HG03064 (cell line): ENCODE results near the gene WIZ.
"Not testable (repeated sequence)": the region's sequence is repeated elsewhere in the genome, so short reads cannot be mapped to it uniquely, and the experiment has no call there.

ENCODE experiments used
- ATAC-seq: cut with Tn5 transposase; IDR thresholded peaks from one replicate; pipeline ENCODE4 v1.9.1; 2021; ENCODE audit warnings: low read depth; ENCODE audit not compliant: unreplicated experiment

The WIZ gene

GRCh38 chr19:15417699-15418098, 32.1 kb downstream of the WIZ start:
- ATAC-seq = no peak

- ATAC-seq = no peak
Measured at GRCh38 chr19:15412832-15413231, 36.9 kb downstream of the WIZ start.

DNA sequence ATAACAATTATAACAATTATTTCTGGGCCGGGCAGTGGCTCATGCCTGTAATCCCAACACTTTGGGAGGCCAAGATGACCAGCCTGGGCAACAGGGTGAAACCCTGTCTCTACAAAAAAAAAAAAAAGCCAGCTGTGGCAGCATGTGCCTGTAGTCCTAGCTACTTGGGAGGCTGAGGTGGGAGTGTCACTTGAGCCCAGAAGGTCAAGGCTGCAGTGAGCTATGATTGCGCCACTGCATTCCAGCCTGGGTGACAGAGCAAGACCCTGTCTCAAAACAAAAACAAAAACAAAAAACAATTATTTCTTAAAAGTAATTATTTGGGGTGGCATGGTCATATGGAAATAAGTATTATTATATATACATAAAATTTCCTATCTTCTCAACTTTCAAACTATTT, 38.4 kb downstream of the WIZ start:
- not testable (repeated sequence) for ATAC-seq

- ATAC-seq = no peak
Measured at GRCh38 chr19:15404780-15405211, 45.0 kb downstream of the WIZ start.

DNA sequence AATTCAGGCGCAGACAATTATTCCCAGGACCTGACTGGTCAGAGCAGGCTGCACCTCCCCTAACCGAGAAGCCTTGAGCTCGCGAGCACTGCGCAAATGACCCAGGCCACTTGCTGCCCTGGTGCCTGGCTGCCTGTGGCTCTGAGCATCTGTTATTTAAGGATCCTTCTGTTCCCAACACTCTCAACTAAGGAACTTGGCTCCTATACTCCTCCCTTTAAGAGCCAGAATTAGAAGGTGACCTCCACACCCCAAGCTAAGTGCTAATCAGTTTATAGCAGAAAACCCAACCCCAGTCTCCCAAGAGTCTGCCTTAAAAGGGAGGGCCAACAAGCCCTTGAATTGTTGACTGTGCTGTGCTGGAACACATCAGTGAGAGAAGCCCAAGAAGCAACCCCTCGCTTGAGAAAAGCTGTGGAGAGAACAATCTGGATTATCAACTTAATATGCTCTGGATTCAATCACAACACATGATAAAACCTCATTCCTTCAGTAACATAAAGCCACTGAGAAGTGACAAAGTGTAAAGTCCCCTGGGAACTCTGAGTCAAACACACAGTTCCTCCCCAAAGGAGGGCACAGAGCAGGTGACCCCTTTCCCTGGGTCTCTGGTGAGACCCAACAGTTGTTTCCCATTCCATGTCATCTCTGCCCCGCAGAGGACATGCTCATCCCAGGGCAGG, 45.5 kb downstream of the WIZ start:
- no peak for ATAC-seq

DNA sequence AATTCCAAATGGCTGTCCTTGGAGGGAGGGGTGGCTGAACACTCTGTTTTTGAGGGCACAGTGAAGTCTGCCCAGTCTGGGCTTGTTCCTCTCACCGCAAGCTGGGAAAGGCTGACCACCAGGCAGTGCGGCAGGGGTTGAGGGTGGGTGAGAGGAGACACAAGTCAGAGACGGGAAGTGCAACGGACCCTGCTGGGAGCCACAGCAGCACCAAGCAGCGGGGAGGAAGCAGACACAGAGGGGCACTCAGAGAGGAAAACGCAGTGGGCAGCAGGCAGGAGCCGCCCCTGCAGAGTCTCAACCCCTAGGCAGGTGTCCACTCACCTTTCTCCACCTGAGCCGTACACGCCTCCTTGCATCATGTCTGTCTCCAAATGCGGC, 46.6 kb downstream of the WIZ start:
- ATAC-seq = no peak

DNA sequence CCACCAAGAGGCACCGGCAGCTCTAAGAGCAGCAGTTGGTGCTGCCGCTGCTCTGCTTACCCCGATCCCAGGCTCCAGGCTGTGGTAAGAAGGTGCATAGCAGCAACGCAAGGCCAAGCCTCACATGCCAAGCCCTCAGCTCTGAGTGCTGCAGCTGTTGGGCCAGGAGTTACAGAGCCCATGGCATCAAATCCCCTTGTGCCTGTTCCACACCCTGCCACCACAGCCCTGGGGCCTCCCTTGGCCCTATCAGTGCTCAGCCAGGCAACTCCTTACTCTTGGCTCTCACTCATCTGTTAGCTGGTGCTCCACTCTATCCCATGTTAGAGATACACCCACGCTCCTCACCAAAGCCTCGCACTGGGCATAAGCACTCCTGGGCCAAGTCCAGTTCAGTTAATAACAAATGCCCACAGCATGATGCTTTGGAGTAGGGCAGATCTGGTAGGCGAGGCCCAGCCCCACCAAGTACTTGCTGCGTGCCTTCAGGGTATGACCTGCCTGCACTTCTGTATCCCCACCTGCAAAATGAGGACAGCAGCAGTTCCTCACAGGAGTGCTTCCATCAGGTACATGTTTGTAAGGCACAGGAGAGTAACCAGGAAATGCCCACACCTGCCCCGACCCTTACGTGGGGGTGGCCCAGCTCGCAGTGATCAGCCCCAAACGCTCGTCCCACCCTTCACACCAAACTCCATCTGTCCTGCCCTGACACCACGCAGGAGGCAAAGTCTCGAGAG, 47.2 kb downstream of the WIZ start:
- ATAC-seq = no peak

- no peak for ATAC-seq
Measured at GRCh38 chr19:15401397-15401710, 48.4 kb downstream of the WIZ start.

DNA sequence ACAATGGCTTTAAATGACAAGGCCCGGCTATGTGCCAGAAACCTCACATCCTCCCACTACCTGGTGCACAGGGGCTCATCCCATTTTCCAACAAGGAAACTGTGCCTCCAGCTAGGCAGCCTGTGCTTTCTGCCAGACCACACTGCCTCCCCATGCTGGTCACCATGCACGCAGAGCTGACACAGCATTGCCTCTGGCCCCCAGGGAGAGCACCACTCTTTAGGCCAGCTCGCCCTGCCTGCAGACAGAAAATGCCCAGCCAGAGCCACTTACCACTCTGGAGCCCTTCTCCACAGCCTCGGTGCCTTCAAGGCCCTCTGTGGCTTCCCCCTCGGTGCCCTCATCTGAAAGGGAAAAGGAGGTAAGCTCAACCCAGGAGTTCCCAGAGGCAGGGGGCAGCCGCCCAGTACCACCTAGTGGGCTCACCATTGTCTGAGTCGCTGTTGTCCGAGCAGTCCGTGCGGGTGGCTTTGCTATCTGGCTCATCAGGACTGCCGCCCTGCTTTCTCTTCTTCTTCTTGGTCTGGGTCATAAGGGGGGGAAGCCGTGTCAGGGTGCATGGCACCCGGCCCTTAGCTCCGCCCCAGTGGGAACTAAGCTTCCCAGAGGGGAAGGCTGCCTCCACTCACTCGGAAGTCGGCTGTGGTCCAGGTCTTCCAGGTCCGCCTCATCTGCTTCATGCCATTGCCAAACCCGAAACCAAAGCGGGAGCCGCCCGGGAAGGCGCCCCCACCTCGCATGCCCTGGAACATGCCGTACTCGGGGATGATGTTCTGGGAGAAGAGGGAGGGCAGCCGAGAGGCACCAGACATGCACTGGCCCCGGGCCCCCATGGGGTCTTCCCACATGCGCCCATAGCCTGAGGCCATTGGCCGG, 49.0 kb downstream of the WIZ start:
- no peak for ATAC-seq

DNA sequence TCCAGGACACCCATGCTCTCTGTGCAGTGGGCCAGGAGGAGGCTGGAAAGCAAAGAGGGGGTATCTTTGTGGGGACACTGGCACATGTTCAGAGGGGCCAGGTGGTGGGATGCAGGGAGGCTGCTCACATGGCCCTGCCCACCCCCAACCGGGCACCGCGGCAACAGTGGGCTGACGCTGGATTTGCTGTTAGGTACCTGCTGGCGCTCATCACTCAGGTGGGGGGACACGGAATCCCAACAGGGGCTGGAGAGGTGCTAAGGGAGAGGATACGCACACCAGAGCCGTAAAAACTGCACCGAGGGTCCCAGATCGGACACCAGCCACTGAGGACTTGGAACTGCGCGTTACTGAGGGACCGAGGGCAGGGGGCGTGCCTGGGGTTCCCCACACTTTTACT, 50.1 kb downstream of the WIZ start:
- no peak for ATAC-seq

GRCh38 chr19:15399234-15399515, 50.6 kb downstream of the WIZ start:
- ATAC-seq = no peak

- no peak for ATAC-seq
Measured at GRCh38 chr19:15398501-15399233, 51.1 kb downstream of the WIZ start.

GRCh38 chr19:15397782-15398181, 52.0 kb downstream of the WIZ start:
- no peak for ATAC-seq

GRCh38 chr19:15397236-15397635, 52.5 kb downstream of the WIZ start:
- ATAC-seq = no peak

DNA sequence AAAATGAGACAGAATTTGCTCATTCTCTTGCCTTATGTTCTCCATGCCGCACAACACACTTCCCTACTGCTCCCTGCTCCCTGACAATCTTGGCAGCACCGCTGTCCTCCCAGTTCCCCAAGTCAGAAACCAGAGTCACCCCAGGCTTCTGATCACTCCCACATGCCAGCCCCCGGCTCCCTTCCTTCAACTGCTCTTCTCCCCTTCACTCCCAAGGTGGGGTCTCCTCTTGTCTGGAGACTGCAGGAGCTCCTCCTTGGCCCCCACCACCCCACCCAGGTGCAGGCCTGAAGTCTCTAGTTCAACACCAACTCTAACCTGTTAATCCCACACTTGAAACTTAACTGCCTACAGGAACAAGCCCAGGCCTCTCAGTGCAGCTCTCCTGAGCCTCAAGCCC, 53.3 kb downstream of the WIZ start:
- no peak for ATAC-seq

GRCh38 chr19:15395251-15395650, 54.5 kb downstream of the WIZ start:
- ATAC-seq = not testable (repeated sequence)

GRCh38 chr19:15394426-15394825, 55.3 kb downstream of the WIZ start:
- ATAC-seq = no peak

DNA sequence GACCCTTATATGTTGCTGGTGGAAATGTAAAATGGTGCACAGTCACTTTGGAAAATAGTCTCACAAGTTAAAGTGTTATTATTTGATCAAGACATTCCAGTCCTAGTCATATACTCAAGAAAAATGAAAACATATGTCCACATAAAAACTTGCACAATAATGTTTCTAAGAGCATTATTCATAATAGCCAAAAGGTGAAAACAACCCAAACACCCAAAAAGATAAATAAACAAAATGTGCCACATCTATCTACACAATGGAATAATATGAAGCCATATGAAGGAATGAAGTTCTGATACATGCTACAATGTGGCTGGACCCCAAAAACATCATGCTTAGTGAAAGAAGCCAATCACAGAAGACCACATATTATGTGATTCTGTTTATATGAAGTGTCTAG, 55.8 kb downstream of the WIZ start:
- ATAC-seq = no peak

GRCh38 chr19:15390814-15391213, 58.9 kb downstream of the WIZ start:
- ATAC-seq = no peak

DNA sequence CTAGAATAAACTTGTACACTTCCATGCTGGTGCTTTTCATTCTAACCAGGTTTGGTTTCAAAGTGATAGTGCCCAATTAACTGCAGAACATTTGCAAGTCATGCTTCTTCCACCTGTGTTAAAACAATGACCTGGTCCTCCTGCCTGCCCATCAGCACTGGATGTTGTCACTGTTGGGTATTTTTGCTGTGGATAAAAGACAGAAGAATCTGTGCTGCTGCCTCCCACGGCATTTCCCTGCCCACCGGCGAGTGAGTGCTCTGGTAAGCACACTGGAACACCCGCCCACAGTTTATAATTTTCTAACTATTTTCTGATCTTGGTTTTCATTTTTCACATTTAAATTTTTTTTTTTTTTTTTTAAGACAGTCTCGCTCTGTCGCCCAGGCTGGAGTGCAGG, 67.9 kb downstream of the WIZ start:
- no peak for ATAC-seq

GRCh38 chr19:15381429-15381828, 68.3 kb downstream of the WIZ start:
- no peak for ATAC-seq
